H1 (cell line): ENCODE data around the gene ATF3. TPM values are rescaled to one million over a fixed set of nuclear protein-coding genes. Genes with fewer than 3 reads are reported as not detected.

Experiments used
- CTCF ChIA-PET: fragments of 300-600 bp; sonication (Branson Sonifier 250); formaldehyde crosslinking; loops from one replicate; lab custom pipeline; 2021; ENCODE audit not compliant: partially characterized antibody; lab: Charles Lee
- POLR2A ChIA-PET: fragments of 300-600 bp; sonication (Branson Sonifier 250); formaldehyde crosslinking; loops from one replicate; lab custom pipeline; 2021; ENCODE audit warnings: inconsistent platforms; ENCODE audit not compliant: partially characterized antibody; lab: Charles Lee
- DNase-seq, 2 experiments: peaks; one replicate each; pipeline versions ENCODE4 v3.0.0 to v3.0.0-alpha.2; 2010 to 2022; ENCODE audit warnings: low spot score in 2 of 2, low read depth in 1 of 2, mixed read lengths in 1 of 2
- FAIRE-seq: peaks from 2 replicates; lab custom pipeline; 2011; peaks lifted over from hg19 to GRCh38; lab: Jason Lieb, UNC
- H2AFZ ChIP-seq: 2 replicates; pipeline ENCODE4 v1.8.1; 2012; ENCODE audit warnings: low read length, inconsistent platforms
- H2AK5ac ChIP-seq: 2 replicates; pipeline ENCODE4 v1.6.1; 2013; ENCODE audit warnings: low read depth, low read length
- H2BK120ac ChIP-seq: replicated peaks from 2 replicates; pipeline ENCODE3; 2013; ENCODE audit warnings: low read depth, low read length, inconsistent platforms
- H2BK12ac ChIP-seq: 2 replicates; pipeline ENCODE4 v1.6.1; 2013; ENCODE audit warnings: low read depth, low read length
- H2BK15ac ChIP-seq: 2 replicates; pipeline ENCODE4 v1.6.1; 2013; ENCODE audit warnings: low read length
- H2BK20ac ChIP-seq: 2 replicates; pipeline ENCODE4 v1.6.1; 2013; ENCODE audit warnings: low read length
- H2BK5ac ChIP-seq: 2 replicates; pipeline ENCODE4 v1.6.1; 2013; ENCODE audit warnings: low read depth, low read length
- H3K14ac ChIP-seq: 2 replicates; pipeline ENCODE4 v1.6.1; 2013; ENCODE audit warnings: inconsistent platforms; ENCODE audit not compliant: insufficient read length
- H3K18ac ChIP-seq: 2 replicates; pipeline ENCODE4 v1.6.1; 2013; ENCODE audit warnings: low read length; ENCODE audit errors: extremely low read depth
- H3K23ac ChIP-seq: 2 replicates; pipeline ENCODE4 v1.6.1; 2013; ENCODE audit warnings: inconsistent platforms; ENCODE audit not compliant: insufficient read length
- H3K23me2 ChIP-seq: 2 replicates; pipeline ENCODE4 v1.6.1; 2013; ENCODE audit warnings: low read depth, low read length
- H3K27ac ChIP-seq: 2 replicates; pipeline ENCODE4 v1.6.1; 2011; ENCODE audit warnings: low read depth, low read length, inconsistent platforms
- H3K27me3 ChIP-seq, 4 experiments: replicated peaks in 1 of 4; 1 replicate in 1 of 4; 2 replicates in 3 of 4; pipeline versions ENCODE4 v1.6.1 to v1.8.1; 2011 to 2013; ENCODE audit warnings: low read length in 3 of 4, mild to moderate bottlenecking in 3 of 4, inconsistent platforms in 2 of 4, mixed read lengths in 2 of 4, moderate library complexity in 1 of 4; ENCODE audit not compliant: control insufficient read depth in 3 of 4, insufficient read depth in 3 of 4; ENCODE audit errors: extremely low read depth in 1 of 4
- H3K36me3 ChIP-seq, 4 experiments: 2 replicates each; pipeline versions ENCODE4 v1.6.1 to v1.8.1; 2011 to 2013; ENCODE audit warnings: mild to moderate bottlenecking in 4 of 4, low read length in 3 of 4, moderate library complexity in 2 of 4, control low read depth in 1 of 4, inconsistent platforms in 1 of 4; ENCODE audit not compliant: insufficient read depth in 4 of 4, control insufficient read depth in 2 of 4
- H3K4ac ChIP-seq: replicated peaks from 2 replicates; pipeline ENCODE3; 2013; ENCODE audit warnings: low read length, low read depth, mixed read lengths, inconsistent platforms; ENCODE audit not compliant: insufficient read length
- H3K4me1 ChIP-seq, 4 experiments: replicated peaks in 1 of 4; 1 replicate in 1 of 4; 2 replicates in 3 of 4; pipeline versions ENCODE4 v1.6.1 to v1.8.1; 2011 to 2013; ENCODE audit warnings: low read length in 3 of 4, inconsistent platforms in 2 of 4, mixed read lengths in 1 of 4; ENCODE audit not compliant: insufficient read depth in 4 of 4, control insufficient read depth in 3 of 4
- H3K4me2 ChIP-seq, 2 experiments: 2 replicates each; pipeline versions ENCODE4 v1.6.1 to v1.8.1; 2011 to 2013; ENCODE audit warnings: low read depth in 2 of 2, low read length in 2 of 2, control low read depth in 1 of 2, inconsistent platforms in 1 of 2, mild to moderate bottlenecking in 1 of 2; ENCODE audit not compliant: insufficient read depth in 1 of 2
- H3K4me3 ChIP-seq, 4 experiments: fragments of 200-600, 300-600 bp in 1 of 4; sonication (generic), shearing (Covaris generic), sonication (Bioruptor Twin) in 1 of 4; 2 replicates each; pipeline versions ENCODE4 v1.5.1 to v1.8.1; 2011 to 2016; ENCODE audit warnings: low read length in 4 of 4, low read depth in 3 of 4, control low read depth in 2 of 4, inconsistent platforms in 2 of 4, mild to moderate bottlenecking in 2 of 4, mixed read lengths in 1 of 4, moderate library complexity in 1 of 4; ENCODE audit not compliant: insufficient read depth in 2 of 4; ENCODE audit errors: extremely low read depth in 1 of 4
- H3K56ac ChIP-seq: replicated peaks from 2 replicates; pipeline ENCODE3; 2013; ENCODE audit warnings: low read depth, mild to moderate bottlenecking, mixed read lengths, low read length, inconsistent platforms; ENCODE audit not compliant: insufficient read length
- H3K79me1 ChIP-seq: 2 replicates; pipeline ENCODE4 v1.6.1; 2013; ENCODE audit warnings: low read depth, low read length, control low read depth
- H3K79me2 ChIP-seq, 2 experiments: 2 replicates each; pipeline versions ENCODE4 v1.6.1 to v1.8.1; 2012 to 2013; ENCODE audit warnings: low read length in 2 of 2, mild to moderate bottlenecking in 2 of 2, inconsistent platforms in 1 of 2; ENCODE audit not compliant: insufficient read depth in 2 of 2, control insufficient read depth in 1 of 2
- H3K9ac ChIP-seq, 4 experiments: replicated peaks in 1 of 4; 1 replicate in 1 of 4; 2 replicates in 3 of 4; pipeline versions ENCODE4 v1.6.1 to v1.8.1; 2011 to 2013; ENCODE audit warnings: low read depth in 3 of 4, low read length in 3 of 4, control low read depth in 2 of 4, mild to moderate bottlenecking in 2 of 4, moderate library complexity in 2 of 4, inconsistent platforms in 1 of 4; ENCODE audit errors: extremely low read depth in 1 of 4
- H3K9me3 ChIP-seq, 2 experiments: 2 replicates each; pipeline versions ENCODE4 v1.6.1 to v1.8.1; 2012 to 2013; ENCODE audit warnings: mild to moderate bottlenecking in 2 of 2, moderate library complexity in 2 of 2, control low read depth in 1 of 2, inconsistent platforms in 1 of 2, low read depth in 1 of 2, low read length in 1 of 2, mixed read lengths in 1 of 2; ENCODE audit not compliant: insufficient read depth in 2 of 2
- H4K20me1 ChIP-seq, 2 experiments: replicated peaks in 1 of 2; 2 replicates each; pipeline versions ENCODE3 to v1.8.1; 2011 to 2013; ENCODE audit warnings: inconsistent platforms in 2 of 2, low read length in 2 of 2, mild to moderate bottlenecking in 1 of 2; ENCODE audit not compliant: insufficient read depth in 2 of 2, control insufficient read depth in 1 of 2
- H4K5ac ChIP-seq: 2 replicates; pipeline ENCODE4 v1.6.1; 2013; ENCODE audit warnings: low read length, low read depth, mixed read lengths, inconsistent platforms; ENCODE audit not compliant: insufficient read length
- H4K8ac ChIP-seq: 2 replicates; pipeline ENCODE4 v1.8.0; 2013; ENCODE audit warnings: mild to moderate bottlenecking, moderate library complexity, low read length, inconsistent platforms; ENCODE audit not compliant: insufficient read depth; ENCODE audit errors: extremely low read depth
- H4K91ac ChIP-seq: replicated peaks from 2 replicates; pipeline ENCODE3; 2013; ENCODE audit warnings: low read length, mixed read lengths, inconsistent platforms; ENCODE audit not compliant: insufficient read length
- ASH2L ChIP-seq: fragments of 200-600, 300-600 bp; sonication (generic); IDR thresholded peaks from one replicate; pipeline ENCODE4 v1.7.1; 2017; ENCODE audit warnings: low read length
- BRCA1 ChIP-seq: IDR thresholded peaks from 2 replicates; pipeline ENCODE4 v1.6.1; 2012; ENCODE audit warnings: low read depth, low read length, improper control_type of control experiment
- E2F6 ChIP-seq: IDR thresholded peaks from 2 replicates; pipeline ENCODE4 v1.6.1; 2012; ENCODE audit warnings: inconsistent platforms
- EGR1 ChIP-seq: IDR thresholded peaks from 2 replicates; pipeline ENCODE4 v1.6.1; 2011; ENCODE audit warnings: low read depth, low read length, borderline replicate concordance
- FOSL1 ChIP-seq: IDR thresholded peaks from 2 replicates; pipeline ENCODE4 v1.6.1; 2011; ENCODE audit warnings: mild to moderate bottlenecking, low read depth, low read length, moderate library complexity; ENCODE audit not compliant: insufficient read depth
- HDAC6 ChIP-seq: IDR thresholded peaks from one replicate; pipeline ENCODE4 v1.7.1; 2012; ENCODE audit warnings: low read depth, mild to moderate bottlenecking, inconsistent platforms, low read length, moderate library complexity
- KDM5A ChIP-seq: fragments of 200-600 bp; IDR thresholded peaks from 2 replicates; pipeline ENCODE4 v1.7.1; 2012; ENCODE audit warnings: mild to moderate bottlenecking, low read length, inconsistent platforms, mixed read lengths
- NANOG ChIP-seq: IDR thresholded peaks from 2 replicates; pipeline ENCODE4 v1.6.1; 2011; ENCODE audit warnings: low read length, low read depth, mild to moderate bottlenecking, inconsistent platforms; ENCODE audit not compliant: insufficient read depth, poor library complexity, severe bottlenecking
- POLR2AphosphoS5 ChIP-seq: IDR thresholded peaks from 2 replicates; pipeline ENCODE4 v1.6.1; 2011; ENCODE audit warnings: low read depth, low read length
- SP1 ChIP-seq: IDR thresholded peaks from 2 replicates; pipeline ENCODE4 v1.6.1; 2011; ENCODE audit warnings: low read depth, low read length
- SP4 ChIP-seq: IDR thresholded peaks from 2 replicates; pipeline ENCODE4 v1.6.1; 2012; ENCODE audit warnings: low read length, inconsistent platforms
- TCF12 ChIP-seq: IDR thresholded peaks from 2 replicates; pipeline ENCODE4 v1.6.1; 2011; ENCODE audit warnings: low read depth, mild to moderate bottlenecking, low read length
- WGBS, 2 experiments: shearing (Covaris generic) in 1 of 2; methylation state at CpG; one replicate each; pipeline versions ENCODE4 v1.1.6 to v1.1.7; 2013 to 2015; ENCODE audit warnings: low lambda C conversion rate in 2 of 2, mixed read lengths in 2 of 2, inconsistent platforms in 1 of 2, low coverage in 1 of 2, missing lambda C conversion rate in 1 of 2; ENCODE audit not compliant: insufficient replicate concordance in 2 of 2, insufficient coverage in 1 of 2, insufficient read length in 1 of 2; ENCODE audit errors: extremely low coverage in 1 of 2, missing lambda C conversion rate in 1 of 2; 5-methylcytosine and 5-hydroxymethylcytosine counted together
- polyA plus RNA-seq, 7 experiments: library from polyadenylated mRNA; depleted of rRNA in 3 of 7; stranded (reverse) in 5 of 7; unstranded in 2 of 7; fragments of >200 nt in 5 of 7; fragments of 200-250 nt in 2 of 7; gene quantifications; 1 replicate in 5 of 7; 2 replicates in 1 of 7; 4 replicates in 1 of 7; pipeline versions ENCODE4 v1.2.1 to v1.2.3, GENCODE V29; 2011 to 2013; ENCODE audit warnings: missing spikeins in 2 of 7, mixed read lengths in 2 of 7
- total RNA-seq: library from RNA; stranded (reverse); fragmentation: NEBNext Ultra II Directional; extraction: Animal tissue kit (Norgen Biotek cat#: 25700); gene quantifications from 2 replicates; pipeline ENCODE4 v1.2.1, GENCODE V29; 2021

Gene ATF3
- total and polyA plus RNA-seq, 2 of the 8 experiments (the other 6 are each of a cell fraction or from before 2014, with no cell fraction given) = 12.2 to 27.7 TPM

GRCh38 chr1:212651521-212651920, 43.0 kb downstream of the ATF3 start:
- H3K4me2 ChIP-seq = no peak overlapping the region
- H3K27ac ChIP-seq = no peak overlapping the region
- no peak overlapping the region for H3K56ac ChIP-seq
- no peak overlapping the region for H2AFZ ChIP-seq
- H3K23ac ChIP-seq = no peak overlapping the region
- FAIRE-seq (no peak), DNase-seq (peak in 1 of 2 experiments; percentile 6)
- no peak overlapping the region for H3K14ac ChIP-seq
- H3K79me2 ChIP-seq = no peaks in the 10 kb centered on the region
- H3K4me1 ChIP-seq = 0 out of 7 replicates have a peak, but pooled peaks cover 0 to 3% (median 0%) of the 10 kb centered on the region in 4 experiments
- WGBS, 2 experiments = 92% methylated on average over 4 of the region's 4 CpGs; no CpG with 5 or more reads in 1 of the 2 experiments
- H4K8ac ChIP-seq = no peak overlapping the region
- H3K27me3 ChIP-seq = no peaks in the 10 kb centered on the region
- no peaks in the 10 kb centered on the region for H3K36me3 ChIP-seq
- no peak overlapping the region for H2BK5ac ChIP-seq
- no peak overlapping the region for H2AK5ac ChIP-seq
- H3K4me3 ChIP-seq = no peak overlapping the region
- H2BK20ac ChIP-seq = no peak overlapping the region
- H4K91ac ChIP-seq = no peak overlapping the region
- H3K9ac ChIP-seq = no peak overlapping the region
- no peaks in the 10 kb centered on the region for H3K79me1 ChIP-seq
- H4K20me1 ChIP-seq = no peaks in the 10 kb centered on the region
- POLR2A ChIA-PET = interaction anchor here (0.9 to 1.6 kb wide), 2 partner anchors 18 to 43 kb away, joined by 3 to 5 read pairs; partner anchors contain the start of gene ATF3
- no peaks in the 10 kb centered on the region for H3K9me3 ChIP-seq
- no peak overlapping the region for H2BK15ac ChIP-seq
- no peak overlapping the region for H3K18ac ChIP-seq
- H2BK12ac ChIP-seq = no peak overlapping the region
- CTCF ChIA-PET = interaction anchor here (0.7 to 4.1 kb wide), 8 partner anchors 14 to 196 kb away, joined by 3 to 19 read pairs (median 4); no protein-coding TSS in a partner anchor
- no peak overlapping the region for H3K4ac ChIP-seq
- H3K23me2 ChIP-seq = peaks cover 3% of the 10 kb centered on the region; the same call in 1 of the 2 replicates
- H2BK120ac ChIP-seq = no peak overlapping the region
- TF ChIP-seq BRCA1 (no peak), SP4 (no peak), TCF12 (no peak), HDAC6 (no peak), ASH2L (no peak), FOSL1 (no peak), POLR2AphosphoS5 (no peak), NANOG (no peak), SP1 (no peak), E2F6 (no peak), KDM5A (no peak), EGR1 (no peak)
- no peak overlapping the region for H4K5ac ChIP-seq
